Peyer's patch (tissue), 4 donors: Measurements from ENCODE around the gene SLC2A10. TPM values are rescaled to one million over a fixed set of nuclear protein-coding genes. Genes with fewer than 3 reads are reported as not detected.
A peak's percentile ranks its signal among the peaks of the same experiment; 100 is the strongest.

ENCODE experiments used
- DNase-seq, 3 donors: peaks; one replicate each; pipeline ENCODE4 v3.0.0-alpha.2; 2017 to 2019
- H3K27ac ChIP-seq, 4 donors: fragments of 200-600 bp; sonication (generic); one replicate each; pipeline ENCODE4 v1.5.1; 2016 to 2019
- H3K27me3 ChIP-seq, 2 donors: fragments of 200-600 bp; sonication (generic); one replicate each; pipeline ENCODE4 v1.5.1; 2019
- H3K36me3 ChIP-seq, 3 donors: fragments of 200-600 bp; sonication (generic); one replicate each; pipeline ENCODE4 v1.5.1; 2016 to 2019
- H3K4me1 ChIP-seq, 4 donors: fragments of 200-600 bp; sonication (generic); one replicate each; pipeline ENCODE4 v1.5.1; 2016 to 2019
- H3K4me3 ChIP-seq, 4 donors: fragments of 200-600 bp; sonication (generic); 1 replicate in 3 of 4; 2 replicates in 1 of 4; pipeline ENCODE4 v1.5.1; 2016 to 2019; ENCODE audit warnings: mild to moderate bottlenecking in 1 of 4
- H3K9me3 ChIP-seq, 4 donors: fragments of 200-600 bp; sonication (generic); one replicate each; pipeline ENCODE4 v1.5.1; 2016 to 2019; ENCODE audit warnings: mild to moderate bottlenecking in 1 of 4
- CTCF ChIP-seq, 6 experiments: fragments of 450-650 bp in 4 of 6; fragments of 200-600 bp in 2 of 6; sonication (generic) in 1 of 6; IDR thresholded peaks; one replicate each; pipeline ENCODE4 v1.5.1; 2017 to 2019; ENCODE audit warnings: antibody characterized with exemption in 6 of 6, mild to moderate bottlenecking in 3 of 6, moderate library complexity in 1 of 6
- POLR2A ChIP-seq, 2 donors: fragments of 450-650 bp; IDR thresholded peaks; one replicate each; pipeline ENCODE4 v1.5.1; 2017; ENCODE audit warnings: antibody characterized with exemption in 2 of 2, mild to moderate bottlenecking in 2 of 2, moderate library complexity in 2 of 2
- total RNA-seq, 4 donors: library from RNA; depleted of rRNA; stranded (reverse); fragments of >200 nt; gene quantifications; one replicate each; pipeline ENCODE4 v1.1.0, GENCODE V29; 2016

The SLC2A10 gene
- total RNA-seq, 4 donors from 2014 or later: 8.3 to 19.0 (median 15.4) TPM

GRCh38 chr20:46713957-46714834 lies 4.7 kb downstream of the SLC2A10 start:
- TF ChIP-seq CTCF (IDR thresholded peaks at IDR 0.05) (no peak), POLR2A (IDR thresholded peaks at IDR 0.05) (no peak)
- peak in 2 of 3 donors; percentile 52 to 74 for DNase-seq
- H3K4me3 ChIP-seq: no peak overlapping the region
- H3K27ac ChIP-seq: peak overlapping the region in 1 of 4 donors; percentile 46
- peaks cover 0 to 15% (median 0%) of the 10 kb centered on the region in 4 donors for H3K4me1 ChIP-seq
- H3K9me3 ChIP-seq: no peaks in the 10 kb centered on the region
- no peaks in the 10 kb centered on the region for H3K27me3 ChIP-seq
- H3K36me3 ChIP-seq: no peaks in the 10 kb centered on the region

GRCh38 chr20:46715292-46715756 lies 5.9 kb downstream of the SLC2A10 start:
- TF ChIP-seq CTCF (IDR thresholded peaks at IDR 0.05) (peak in 3 of 6 experiments; percentile 18 to 24 (median 24)), POLR2A (IDR thresholded peaks at IDR 0.05) (no peak)
- Histone ChIP-seq H3K9me3 (no peaks in the 10 kb centered on the region), H3K4me1 (peaks cover 0 to 6% (median 0%) of the 10 kb centered on the region in 4 donors), H3K4me3 (no peak overlapping the region), H3K27ac (no peak overlapping the region), H3K27me3 (no peaks in the 10 kb centered on the region), H3K36me3 (no peaks in the 10 kb centered on the region)
- peak in 1 of 3 donors; percentile 58 for DNase-seq

- no peak for TF ChIP-seq POLR2A (IDR thresholded peaks at IDR 0.05)
- no peak for TF ChIP-seq CTCF (IDR thresholded peaks at IDR 0.05)
- no peaks in the 10 kb centered on the region for H3K27me3 ChIP-seq
- H3K9me3 ChIP-seq: peaks cover 0 to 5% (median 0%) of the 10 kb centered on the region in 4 donors
- H3K4me3 ChIP-seq: no peak overlapping the region
- DNase-seq: no peak
- H3K4me1 ChIP-seq: no peaks in the 10 kb centered on the region
- no peaks in the 10 kb centered on the region for H3K36me3 ChIP-seq
- no peak overlapping the region for H3K27ac ChIP-seq
Measured at GRCh38 chr20:46717818-46718541, 8.5 kb downstream of the SLC2A10 start.

- Histone ChIP-seq H3K9me3 (peaks cover 0 to 5% (median 0%) of the 10 kb centered on the region in 4 donors), H3K4me1 (no peaks in the 10 kb centered on the region), H3K4me3 (no peak overlapping the region), H3K27ac (no peak overlapping the region), H3K27me3 (no peaks in the 10 kb centered on the region), H3K36me3 (no peaks in the 10 kb centered on the region)
- TF ChIP-seq POLR2A (IDR thresholded peaks at IDR 0.05): no peak
- TF ChIP-seq CTCF (IDR thresholded peaks at IDR 0.05): no peak
- DNase-seq: no peak
Measured at GRCh38 chr20:46720019-46720418, 10.6 kb downstream of the SLC2A10 start.

- Histone ChIP-seq H3K27me3 (no peaks in the 10 kb centered on the region), H3K4me1 (no peaks in the 10 kb centered on the region), H3K27ac (no peak overlapping the region), H3K9me3 (peaks cover 0 to 5% (median 0%) of the 10 kb centered on the region in 4 donors), H3K36me3 (no peaks in the 10 kb centered on the region), H3K4me3 (no peak overlapping the region)
- TF ChIP-seq CTCF (IDR thresholded peaks at IDR 0.05): no peak
- TF ChIP-seq POLR2A (IDR thresholded peaks at IDR 0.05): no peak
- no peak for DNase-seq
Measured at GRCh38 chr20:46720776-46721425, 11.5 kb downstream of the SLC2A10 start.
